HepG2 (cell line): Measurements from ENCODE around the gene CPNE5. TPM values are rescaled to one million over a fixed set of nuclear protein-coding genes. Genes with fewer than 3 reads are reported as not detected.

Source experiments
- CC2D1A ChIP-seq: sonication (generic); formaldehyde crosslinking; IDR thresholded peaks from 2 replicates; pipeline ENCODE4 v1.8.1; 2023; ENCODE audit warnings: mild to moderate bottlenecking, missing genetic modification reagents
- FOSL1 ChIP-seq: sonication (generic); formaldehyde crosslinking; IDR thresholded peaks from 2 replicates; pipeline ENCODE4 v1.9.0; 2021; ENCODE audit warnings: missing genetic modification reagents, borderline replicate concordance
- PHB2 ChIP-seq: fragments of 450-650 bp; IDR thresholded peaks from 2 replicates; pipeline ENCODE4 v1.6.1; 2018; ENCODE audit not compliant: partially characterized antibody
- TAF15 ChIP-seq: fragments of 200-400 bp; formaldehyde crosslinking; IDR thresholded peaks from one replicate; pipeline ENCODE4 v1.6.1; 2018; ENCODE audit warnings: mild to moderate bottlenecking, low read depth, low read length; ENCODE audit not compliant: poor library complexity, severe bottlenecking
- TEF ChIP-seq: sonication (generic); formaldehyde crosslinking; IDR thresholded peaks from 2 replicates; pipeline ENCODE4 v1.5.0; 2020; ENCODE audit warnings: missing genetic modification reagents
- TOE1 ChIP-seq: sonication (generic); formaldehyde crosslinking; IDR thresholded peaks from 2 replicates; pipeline ENCODE4 v1.4.0; 2020; ENCODE audit warnings: mild to moderate bottlenecking, missing genetic modification reagents
- ZBTB44 ChIP-seq: sonication (generic); formaldehyde crosslinking; IDR thresholded peaks from 2 replicates; pipeline ENCODE4 v1.4.0; 2020; ENCODE audit warnings: missing genetic modification reagents
- ZBTB46 ChIP-seq: sonication (generic); formaldehyde crosslinking; IDR thresholded peaks from 2 replicates; pipeline ENCODE4 v1.4.0; 2020; ENCODE audit warnings: mild to moderate bottlenecking, missing genetic modification reagents, borderline replicate concordance
- ZC3H13 ChIP-seq: sonication (generic); formaldehyde crosslinking; IDR thresholded peaks from 2 replicates; pipeline ENCODE4 v1.8.1; 2023; ENCODE audit warnings: mild to moderate bottlenecking, missing genetic modification reagents, moderate library complexity
- ZKSCAN8 ChIP-seq: IDR thresholded peaks from 2 replicates; pipeline ENCODE4 v1.6.1; 2016; ENCODE audit warnings: borderline replicate concordance, missing genetic modification reagents, missing compliant biosample characterization
- ZNF546 ChIP-seq: sonication (generic); formaldehyde crosslinking; conservative IDR thresholded peaks from 2 replicates; pipeline ENCODE4 v1.8.1; 2023; ENCODE audit warnings: mild to moderate bottlenecking, missing genetic modification reagents
- ZNF567 ChIP-seq: sonication (generic); formaldehyde crosslinking; IDR thresholded peaks from 2 replicates; pipeline ENCODE4 v1.8.1; 2023; ENCODE audit warnings: mild to moderate bottlenecking, missing genetic modification reagents, borderline replicate concordance
- ZNF678 ChIP-seq: sonication (generic); formaldehyde crosslinking; IDR thresholded peaks from 2 replicates; pipeline ENCODE4 v1.4.0; 2020; ENCODE audit warnings: mild to moderate bottlenecking, missing genetic modification reagents
- polyA plus RNA-seq, 8 experiments: library from polyadenylated mRNA; depleted of rRNA in 3 of 8; stranded (reverse) in 7 of 8; unstranded in 1 of 8; fragments of >200 nt; fragmentation: Illumina TruSeq in 4 of 8; extraction: Trizol in 4 of 8; gene quantifications; 2 replicates each; pipeline versions ENCODE4 v1.2.1 to v1.2.3, GENCODE V29; 2011 to 2016; ENCODE audit warnings: low read depth in 4 of 8, missing spikeins in 1 of 8, mixed read lengths in 1 of 8; ENCODE audit not compliant: insufficient read depth in 1 of 8
- total RNA-seq, 5 experiments: library from RNA; depleted of rRNA; stranded (reverse); fragments of >200 nt; fragmentation: Illumina TruSeq; extraction: Trizol; gene quantifications; 2 replicates each; pipeline ENCODE4 v1.2.3, GENCODE V29; 2016; ENCODE audit warnings: low read depth in 1 of 5
- TF ChIP-seq, protein P1 (sequence below): sonication (generic); formaldehyde crosslinking; IDR thresholded peaks from 2 replicates; pipeline ENCODE4 v1.4.0; 2020; ENCODE audit warnings: mild to moderate bottlenecking, missing genetic modification reagents, borderline replicate concordance
- TF ChIP-seq, protein P2 (sequence below): sonication (generic); formaldehyde crosslinking; IDR thresholded peaks from 2 replicates; pipeline ENCODE4 v1.5.0; 2020; ENCODE audit warnings: missing genetic modification reagents

CPNE5 gene
- total and polyA plus RNA-seq, 2 of the 13 experiments (the other 11 are each of a cell fraction or from before 2014, with no cell fraction given), result 0.16 TPM; not detected in 1

GRCh38 chr6:36829919-36830544, 9.2 kb downstream of the CPNE5 start (continued):
- TF ChIP-seq, protein P1, sequence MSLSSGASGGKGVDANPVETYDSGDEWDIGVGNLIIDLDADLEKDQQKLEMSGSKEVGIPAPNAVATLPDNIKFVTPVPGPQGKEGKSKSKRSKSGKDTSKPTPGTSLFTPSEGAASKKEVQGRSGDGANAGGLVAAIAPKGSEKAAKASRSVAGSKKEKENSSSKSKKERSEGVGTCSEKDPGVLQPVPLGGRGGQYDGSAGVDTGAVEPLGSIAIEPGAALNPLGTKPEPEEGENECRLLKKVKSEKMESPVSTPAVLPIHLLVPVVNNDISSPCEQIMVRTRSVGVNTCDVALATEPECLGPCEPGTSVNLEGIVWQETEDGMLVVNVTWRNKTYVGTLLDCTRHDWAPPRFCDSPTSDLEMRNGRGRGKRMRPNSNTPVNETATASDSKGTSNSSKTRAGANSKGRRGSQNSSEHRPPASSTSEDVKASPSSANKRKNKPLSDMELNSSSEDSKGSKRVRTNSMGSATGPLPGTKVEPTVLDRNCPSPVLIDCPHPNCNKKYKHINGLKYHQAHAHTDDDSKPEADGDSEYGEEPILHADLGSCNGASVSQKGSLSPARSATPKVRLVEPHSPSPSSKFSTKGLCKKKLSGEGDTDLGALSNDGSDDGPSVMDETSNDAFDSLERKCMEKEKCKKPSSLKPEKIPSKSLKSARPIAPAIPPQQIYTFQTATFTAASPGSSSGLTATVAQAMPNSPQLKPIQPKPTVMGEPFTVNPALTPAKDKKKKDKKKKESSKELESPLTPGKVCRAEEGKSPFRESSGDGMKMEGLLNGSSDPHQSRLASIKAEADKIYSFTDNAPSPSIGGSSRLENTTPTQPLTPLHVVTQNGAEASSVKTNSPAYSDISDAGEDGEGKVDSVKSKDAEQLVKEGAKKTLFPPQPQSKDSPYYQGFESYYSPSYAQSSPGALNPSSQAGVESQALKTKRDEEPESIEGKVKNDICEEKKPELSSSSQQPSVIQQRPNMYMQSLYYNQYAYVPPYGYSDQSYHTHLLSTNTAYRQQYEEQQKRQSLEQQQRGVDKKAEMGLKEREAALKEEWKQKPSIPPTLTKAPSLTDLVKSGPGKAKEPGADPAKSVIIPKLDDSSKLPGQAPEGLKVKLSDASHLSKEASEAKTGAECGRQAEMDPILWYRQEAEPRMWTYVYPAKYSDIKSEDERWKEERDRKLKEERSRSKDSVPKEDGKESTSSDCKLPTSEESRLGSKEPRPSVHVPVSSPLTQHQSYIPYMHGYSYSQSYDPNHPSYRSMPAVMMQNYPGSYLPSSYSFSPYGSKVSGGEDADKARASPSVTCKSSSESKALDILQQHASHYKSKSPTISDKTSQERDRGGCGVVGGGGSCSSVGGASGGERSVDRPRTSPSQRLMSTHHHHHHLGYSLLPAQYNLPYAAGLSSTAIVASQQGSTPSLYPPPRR (CRISPR knock-in tag), result peak; percentile 80; the same call in 1 of the 2 replicates
- no peak for TF ChIP-seq ZNF546
- no peak for TF ChIP-seq ZBTB46 (CRISPR knock-in tag)
- TF ChIP-seq TEF (CRISPR knock-in tag), result no peak
- TF ChIP-seq TOE1 (CRISPR knock-in tag), result no peak
- TF ChIP-seq ZNF678 (CRISPR knock-in tag), result no peak
- TF ChIP-seq ZNF567, result no peak
- TF ChIP-seq, protein P2, sequence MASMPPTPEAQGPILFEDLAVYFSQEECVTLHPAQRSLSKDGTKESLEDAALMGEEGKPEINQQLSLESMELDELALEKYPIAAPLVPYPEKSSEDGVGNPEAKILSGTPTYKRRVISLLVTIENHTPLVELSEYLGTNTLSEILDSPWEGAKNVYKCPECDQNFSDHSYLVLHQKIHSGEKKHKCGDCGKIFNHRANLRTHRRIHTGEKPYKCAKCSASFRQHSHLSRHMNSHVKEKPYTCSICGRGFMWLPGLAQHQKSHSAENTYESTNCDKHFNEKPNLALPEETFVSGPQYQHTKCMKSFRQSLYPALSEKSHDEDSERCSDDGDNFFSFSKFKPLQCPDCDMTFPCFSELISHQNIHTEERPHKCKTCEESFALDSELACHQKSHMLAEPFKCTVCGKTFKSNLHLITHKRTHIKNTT (CRISPR knock-in tag), result no peak
- TF ChIP-seq CC2D1A (CRISPR knock-in tag), result no peak
- TF ChIP-seq ZC3H13 (CRISPR knock-in tag), result no peak
- no peak for TF ChIP-seq PHB2
- TF ChIP-seq ZKSCAN8 (CRISPR knock-in tag), result peak; percentile 89; the same call in 1 of the 2 replicates
- TF ChIP-seq ZBTB44 (CRISPR knock-in tag), result no peak
- no peak; the same call in 1 of the 2 replicates for TF ChIP-seq FOSL1 (CRISPR knock-in tag)
- TF ChIP-seq TAF15, result no peak
